Omental fat pad (tissue), 4 donors: ENCODE measurements around the gene MED9. TPM values are rescaled to one million over a fixed set of nuclear protein-coding genes. Genes with fewer than 3 reads are reported as not detected.

Experiments
- ATAC-seq: fragments of 150-250 bp; one replicate; pipeline ENCODE4 v1.9.1; 2016; ENCODE audit warnings: mild to moderate bottlenecking, moderate library complexity; ENCODE audit not compliant: low FRiP score
- DNase-seq: peaks from one replicate; pipeline ENCODE4 v3.0.0-alpha.2; 2019; ENCODE audit warnings: low spot score
- total RNA-seq, 4 donors: library from RNA; depleted of rRNA; stranded (reverse); fragments of >200 nt; gene quantifications; one replicate each; pipeline ENCODE4 v1.1.0, GENCODE V29; 2016
- TF ChIP-seq, protein P1 (sequence below), 3 donors: fragments of 450-650 bp; IDR thresholded peaks; one replicate each; pipeline ENCODE4 v1.5.1; 2016 to 2017; ENCODE audit warnings: antibody characterized with exemption in 3 of 3, mild to moderate bottlenecking in 3 of 3, moderate library complexity in 2 of 3

MED9 gene
- total RNA-seq, 4 donors from 2014 or later, result 11.5 to 26.2 (median 16.2) TPM

DNA sequence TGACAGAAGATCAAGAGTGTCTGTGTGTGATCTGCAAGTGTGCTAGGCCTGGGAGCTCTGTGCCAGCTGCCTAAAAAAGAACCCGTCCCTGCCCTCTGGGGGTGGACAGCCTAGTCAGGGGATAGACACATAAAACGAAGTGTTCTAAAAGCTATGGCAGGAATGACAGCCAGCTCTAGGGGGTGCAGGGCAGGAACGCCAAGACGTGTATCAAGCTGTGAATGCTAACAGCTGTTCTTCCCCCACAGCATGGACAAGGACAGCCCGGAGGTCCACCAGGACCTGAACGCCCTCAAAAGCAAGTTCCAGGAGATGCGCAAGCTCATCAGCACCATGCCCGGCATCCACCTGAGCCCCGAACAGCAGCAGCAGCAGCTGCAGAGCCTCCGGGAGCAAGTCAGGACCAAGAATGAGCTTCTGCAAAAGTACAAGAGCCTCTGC, 14.3 kb downstream of the MED9 start:
- no peak for DNase-seq
- ATAC-seq, result no peak
- TF ChIP-seq, protein P1, sequence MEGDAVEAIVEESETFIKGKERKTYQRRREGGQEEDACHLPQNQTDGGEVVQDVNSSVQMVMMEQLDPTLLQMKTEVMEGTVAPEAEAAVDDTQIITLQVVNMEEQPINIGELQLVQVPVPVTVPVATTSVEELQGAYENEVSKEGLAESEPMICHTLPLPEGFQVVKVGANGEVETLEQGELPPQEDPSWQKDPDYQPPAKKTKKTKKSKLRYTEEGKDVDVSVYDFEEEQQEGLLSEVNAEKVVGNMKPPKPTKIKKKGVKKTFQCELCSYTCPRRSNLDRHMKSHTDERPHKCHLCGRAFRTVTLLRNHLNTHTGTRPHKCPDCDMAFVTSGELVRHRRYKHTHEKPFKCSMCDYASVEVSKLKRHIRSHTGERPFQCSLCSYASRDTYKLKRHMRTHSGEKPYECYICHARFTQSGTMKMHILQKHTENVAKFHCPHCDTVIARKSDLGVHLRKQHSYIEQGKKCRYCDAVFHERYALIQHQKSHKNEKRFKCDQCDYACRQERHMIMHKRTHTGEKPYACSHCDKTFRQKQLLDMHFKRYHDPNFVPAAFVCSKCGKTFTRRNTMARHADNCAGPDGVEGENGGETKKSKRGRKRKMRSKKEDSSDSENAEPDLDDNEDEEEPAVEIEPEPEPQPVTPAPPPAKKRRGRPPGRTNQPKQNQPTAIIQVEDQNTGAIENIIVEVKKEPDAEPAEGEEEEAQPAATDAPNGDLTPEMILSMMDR (IDR thresholded peaks at IDR 0.05), result no peak

DNA sequence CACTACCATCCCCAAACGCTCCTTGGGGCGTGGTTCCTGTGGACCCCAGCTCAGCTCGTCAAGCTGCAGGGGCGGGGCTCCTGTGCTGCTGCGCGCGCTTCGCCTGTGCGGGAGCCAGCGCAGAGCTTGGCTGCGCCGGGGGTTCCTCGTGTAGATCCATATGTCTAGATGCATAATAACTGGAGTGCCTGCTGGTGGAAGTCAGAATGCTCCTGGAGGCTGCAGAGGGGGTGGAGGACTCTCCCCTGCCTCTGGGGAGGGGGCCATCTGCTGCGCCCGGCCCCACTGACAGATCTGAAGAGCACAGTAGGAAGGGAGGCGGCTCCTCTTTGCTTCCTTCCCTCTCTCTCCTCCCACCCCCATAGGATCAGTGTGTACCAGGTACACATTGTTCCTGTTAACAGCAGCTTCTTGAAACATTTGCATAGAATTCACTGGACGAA, 14.8 kb downstream of the MED9 start:
- ATAC-seq, result no peak
- DNase-seq, result no peak
- TF ChIP-seq, protein P1 (IDR thresholded peaks at IDR 0.05), result no peak

DNA sequence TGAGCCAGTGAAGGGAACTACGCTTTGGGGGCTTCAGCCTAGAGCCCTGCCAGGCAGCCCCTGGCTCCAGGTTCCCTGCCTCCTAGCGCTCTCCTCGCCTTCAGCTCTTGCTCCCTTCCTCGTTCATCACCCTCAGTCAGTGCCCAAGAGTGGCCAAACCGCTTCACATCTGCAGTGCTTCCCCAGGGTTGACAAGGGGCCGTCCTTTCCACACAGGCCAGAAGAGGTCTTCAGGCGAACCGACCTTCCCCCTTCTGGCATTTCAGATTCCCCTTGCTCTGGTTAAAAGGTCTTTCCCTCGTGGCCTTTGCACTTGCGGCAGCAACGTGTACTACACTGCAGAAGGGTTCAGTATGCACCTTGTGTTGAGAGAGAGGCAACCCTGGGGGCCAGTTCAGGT, 15.3 kb downstream of the MED9 start:
- TF ChIP-seq, protein P1 (IDR thresholded peaks at IDR 0.05), result no peak
- DNase-seq (no peak), ATAC-seq (no peak)

DNA sequence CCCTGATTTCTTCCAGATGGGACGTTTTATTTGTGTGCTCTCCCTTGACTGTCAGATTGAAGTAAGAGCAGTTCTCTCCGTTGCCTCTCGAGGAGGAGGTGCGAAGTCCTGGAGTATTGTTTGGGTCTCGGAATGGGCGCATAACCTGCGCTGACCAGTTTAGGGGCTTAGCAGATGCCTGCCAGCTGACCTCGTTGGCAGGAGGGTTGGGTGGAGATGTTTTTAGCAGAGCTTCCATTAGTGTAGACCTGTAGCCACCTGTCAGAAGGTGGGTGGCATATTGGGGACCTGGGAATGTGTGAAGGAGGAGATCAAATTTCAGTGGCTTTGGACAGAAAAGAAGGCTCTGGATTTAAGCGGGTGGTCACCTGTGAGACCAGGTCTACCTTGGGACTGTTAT, 15.8 kb downstream of the MED9 start:
- TF ChIP-seq, protein P1 (IDR thresholded peaks at IDR 0.05), result no peak
- ATAC-seq (no peak), DNase-seq (no peak)

DNA sequence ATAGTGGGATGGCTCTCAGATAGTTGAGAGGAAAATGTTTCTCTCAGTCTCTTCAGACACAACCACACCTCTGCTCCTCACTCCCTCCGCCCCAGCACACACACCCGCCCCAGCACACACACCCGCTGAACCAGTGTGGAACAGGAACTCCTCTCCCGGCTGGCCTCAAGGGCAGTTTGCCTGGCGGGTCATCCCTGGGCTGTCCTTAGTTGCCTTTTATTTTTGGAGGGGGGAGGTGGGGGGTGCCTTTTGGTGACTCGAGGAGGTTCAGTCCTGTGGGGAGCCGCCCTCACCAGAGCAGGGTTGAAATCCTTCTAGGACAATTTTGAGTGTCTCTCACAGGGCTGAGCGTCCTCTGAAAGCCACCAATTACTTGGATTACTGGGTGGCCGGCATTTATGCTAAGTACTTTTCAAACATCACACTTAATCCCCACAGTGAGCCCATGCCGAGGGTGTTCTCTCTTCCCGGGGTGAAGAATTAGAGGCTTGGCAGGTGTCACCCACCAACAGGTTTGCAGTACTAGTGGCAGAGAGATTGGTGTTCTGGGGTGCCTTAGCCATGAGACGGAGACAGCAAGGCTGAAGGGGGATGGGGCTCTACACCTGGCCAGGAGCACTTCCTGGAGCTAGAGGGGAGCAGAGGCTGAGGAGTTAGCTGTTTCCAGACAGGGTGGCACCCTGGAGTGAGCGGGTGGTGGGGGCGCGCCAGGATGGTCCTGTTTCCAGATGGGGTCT, 16.6 kb downstream of the MED9 start:
- no peak for DNase-seq
- no peak for ATAC-seq
- TF ChIP-seq, protein P1 (IDR thresholded peaks at IDR 0.05), result no peak

DNA sequence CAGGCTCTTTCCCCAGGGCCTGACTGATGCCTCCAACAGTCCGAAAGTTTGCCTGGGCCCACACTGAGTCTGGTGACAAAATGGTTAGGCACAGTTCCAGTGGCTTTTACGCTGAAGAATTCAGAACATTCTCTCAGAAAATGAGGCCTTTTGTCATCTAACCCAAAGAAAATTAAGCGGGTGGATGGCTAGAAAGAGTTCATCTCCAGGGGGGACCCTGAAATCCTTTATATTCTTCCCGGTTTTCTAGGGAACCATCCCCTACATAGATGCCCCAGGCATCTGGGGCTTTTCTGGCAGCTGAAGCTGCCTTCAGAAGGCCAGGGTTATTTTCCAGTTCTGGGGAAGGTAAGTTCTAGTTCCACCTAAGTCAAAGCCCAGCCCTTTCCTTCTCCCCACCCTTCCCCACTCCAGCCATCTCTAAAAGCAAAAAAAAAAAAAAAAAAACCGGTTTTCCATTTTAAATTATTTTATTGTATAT, 17.2 kb downstream of the MED9 start:
- DNase-seq, result no peak

More for the DNA sequence above, 17.2 kb downstream of the MED9 start:
- TF ChIP-seq, protein P1 (IDR thresholded peaks at IDR 0.05), result no peak
- no peak for ATAC-seq
